ENCODE results near the gene WDR17. TPM values are rescaled to one million over a fixed set of nuclear protein-coding genes. Genes with fewer than 3 reads are reported as not detected.

WDR17 gene
- total and polyA plus RNA-seq, 2 donors (not counting 3 experiments of a cell fraction or from before 2014, with no cell fraction given), result 0.07 to 0.42 TPM

DNA sequence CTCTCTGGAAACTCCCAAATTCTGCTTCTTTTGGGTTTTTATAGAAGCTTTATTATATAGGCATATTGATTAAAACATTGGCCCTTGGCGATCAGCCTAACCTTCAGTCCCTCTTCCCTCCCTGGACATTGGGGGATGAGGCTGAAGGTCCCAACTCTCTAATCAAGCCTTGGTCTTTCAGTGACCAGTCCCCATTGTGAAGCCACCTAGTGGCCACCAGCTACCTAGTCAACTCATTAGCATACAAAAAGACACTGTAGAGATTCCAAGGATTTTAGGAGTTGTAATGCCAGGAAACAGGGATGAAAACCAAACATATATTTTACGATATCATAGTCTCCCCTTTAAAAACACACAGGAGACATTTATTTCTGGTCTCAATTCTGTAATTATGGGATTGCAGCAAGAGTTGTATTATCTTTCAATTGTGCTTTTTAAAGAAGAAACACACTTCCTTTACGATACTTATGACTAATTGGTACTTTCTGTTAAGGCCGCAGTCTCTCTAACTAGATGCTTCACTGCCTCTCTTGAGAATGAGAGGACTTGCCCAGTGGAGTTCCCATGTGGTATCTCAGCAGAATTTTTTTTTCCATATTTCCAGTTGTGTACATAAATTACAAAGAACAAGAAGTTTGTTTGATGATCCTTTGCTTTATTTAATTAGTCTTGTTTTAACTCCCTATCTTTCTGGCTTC is 58.2 kb downstream of the WDR17 start:
- BruUV-seq (replicated peaks), result no TSS peak
- Histone ChIP-seq H3K27ac (ENCODE audit: insufficient read depth, low read depth, low read length) (no peak overlapping the region), H3K4me1 (ENCODE audit: control insufficient read depth, extremely low read depth, insufficient read depth, low read length) (no peaks in the 10 kb centered on the region), H3K9me3 (replicated peaks; ENCODE audit: control insufficient read depth, insufficient read depth, low read length) (no peaks in the 10 kb centered on the region), H3K9me1 (replicated peaks; ENCODE audit: control insufficient read depth, extremely low read depth, insufficient read depth, low read length) (no peaks in the 10 kb centered on the region), H4K20me1 (replicated peaks; ENCODE audit: control insufficient read depth, extremely low read depth, insufficient read depth, low read length) (no peaks in the 10 kb centered on the region), H3K79me2 (ENCODE audit: control insufficient read depth, insufficient read depth, low read length) (no peaks in the 10 kb centered on the region), H3K36me3 (ENCODE audit: control insufficient read depth in 2 of 2, extremely low read depth in 1 of 2, insufficient read depth in 2 of 2, low read length in 2 of 2) (no peaks in the 10 kb centered on the region), H3K9ac (replicated peaks; ENCODE audit: extremely low read depth, insufficient read depth, low read length) (no peak overlapping the region), H3K4me3 (replicated peaks in 1 of 3; ENCODE audit: insufficient read depth in 1 of 3, low read depth in 1 of 3, low read length in 3 of 3) (no peak overlapping the region), H3K27me3 (ENCODE audit: control insufficient read depth in 2 of 2, insufficient read depth in 2 of 2, low read length in 2 of 2) (no peaks in the 10 kb centered on the region), H2AFZ (ENCODE audit: low read depth, low read length) (no peak overlapping the region), H3K4me2 (ENCODE audit: insufficient read depth, low read length) (no peak overlapping the region)
- CTCF ChIA-PET, result interaction anchor here (0.8 to 2.7 kb wide), 11 partner anchors 12 to 217 kb away, joined by 3 to 9 read pairs (median 4); no protein-coding TSS in a partner anchor
- POLR2A ChIA-PET, result no interaction called here
- dilution Hi-C loops (cut with MboI; ENCODE audit: extremely low pct_ligation_motif_present, low sequenced_read_pairs) (no loop called here), intact Hi-C loops (cut with micrococcal nuclease) (loop anchor here (5.0 to 10.0 kb wide), 2 partner anchors 172 to 1759 kb away; no protein-coding TSS in a partner anchor)
- TF ChIP-seq CTCF (IDR thresholded peaks at IDR 0.05; ENCODE audit: extremely low read depth in 1 of 2, insufficient read depth in 1 of 2, low read depth in 1 of 2, low read length in 2 of 2) (peak; percentile 50 to 57), JUN (IDR thresholded peaks at IDR 0.05; ENCODE audit: borderline replicate concordance, insufficient read depth, insufficient read length, low read depth) (no peak)
- FAIRE-seq (peak; percentile 15), DNase-seq (ENCODE audit: low read depth, low spot score) (peak; percentile 5)

DNA sequence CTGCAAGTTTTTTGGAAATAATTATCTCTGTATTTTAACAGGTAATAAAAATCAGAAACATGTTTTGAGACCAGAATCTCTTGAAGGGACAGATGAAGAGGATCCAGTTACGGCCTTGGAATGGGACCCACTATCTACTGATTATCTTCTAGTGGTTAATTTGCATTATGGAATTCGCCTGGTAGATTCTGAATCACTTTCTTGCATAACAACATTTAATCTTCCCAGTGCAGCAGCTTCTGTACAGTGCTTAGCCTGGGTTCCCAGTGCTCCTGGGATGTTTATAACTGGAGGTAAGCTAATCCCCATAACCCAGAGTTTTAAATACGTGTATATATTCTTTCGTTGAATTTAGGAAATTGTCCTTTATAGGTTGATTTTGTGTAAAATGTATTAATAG is 59.4 kb downstream of the WDR17 start:
- H3K36me3 ChIP-seq (ENCODE audit: control insufficient read depth in 2 of 2, extremely low read depth in 1 of 2, insufficient read depth in 2 of 2, low read length in 2 of 2), result no peaks in the 10 kb centered on the region
- BruUV-seq (replicated peaks), result no TSS peak
- no peak overlapping the region for H3K4me3 ChIP-seq (replicated peaks in 1 of 3; ENCODE audit: insufficient read depth in 1 of 3, low read depth in 1 of 3, low read length in 3 of 3)
- no peaks in the 10 kb centered on the region for H4K20me1 ChIP-seq (replicated peaks; ENCODE audit: control insufficient read depth, extremely low read depth, insufficient read depth, low read length)
- H3K9ac ChIP-seq (replicated peaks; ENCODE audit: extremely low read depth, insufficient read depth, low read length), result no peak overlapping the region
- no peak for TF ChIP-seq FOS (IDR thresholded peaks at IDR 0.05; ENCODE audit: borderline replicate concordance, insufficient read depth, low read length)
- TF ChIP-seq MYC (IDR thresholded peaks at IDR 0.05; ENCODE audit: low read depth, low read length), result no peak
- H3K9me1 ChIP-seq (replicated peaks; ENCODE audit: control insufficient read depth, extremely low read depth, insufficient read depth, low read length), result no peaks in the 10 kb centered on the region
- dilution Hi-C loops (cut with MboI; ENCODE audit: extremely low pct_ligation_motif_present, low sequenced_read_pairs) (no loop called here), intact Hi-C loops (cut with micrococcal nuclease) (loop anchor here (10.0 kb wide), 1 partner anchor 1760 kb away; no protein-coding TSS in a partner anchor)
- ChIA-PET POLR2A (no interaction called here), CTCF (interaction anchor here (2.7 kb wide), 1 partner anchor 15 kb away, joined by 9 read pairs; no protein-coding TSS in a partner anchor)
- H3K27ac ChIP-seq (ENCODE audit: insufficient read depth, low read depth, low read length), result no peak overlapping the region
- FAIRE-seq, result no peak
- no peaks in the 10 kb centered on the region for H3K4me1 ChIP-seq (ENCODE audit: control insufficient read depth, extremely low read depth, insufficient read depth, low read length)
- no peak overlapping the region for H2AFZ ChIP-seq (ENCODE audit: low read depth, low read length)
- no peak for DNase-seq (ENCODE audit: low read depth, low spot score)
- no peaks in the 10 kb centered on the region for H3K9me3 ChIP-seq (replicated peaks; ENCODE audit: control insufficient read depth, insufficient read depth, low read length)
- no peaks in the 10 kb centered on the region for H3K27me3 ChIP-seq (ENCODE audit: control insufficient read depth in 2 of 2, insufficient read depth in 2 of 2, low read length in 2 of 2)
- H3K4me2 ChIP-seq (ENCODE audit: insufficient read depth, low read length), result no peak overlapping the region
- H3K79me2 ChIP-seq (ENCODE audit: control insufficient read depth, insufficient read depth, low read length), result no peaks in the 10 kb centered on the region

All from endothelial cell of umbilical vein (primary cell).